Peyer's patch (tissue), 4 donors: Measurements from ENCODE around the gene MICAL3.

Experiments
- CTCF ChIP-seq, 6 experiments: fragments of 450-650 bp in 4 of 6; fragments of 200-600 bp in 2 of 6; sonication (generic) in 1 of 6; IDR thresholded peaks; one replicate each; pipeline ENCODE4 v1.5.1; 2017 to 2019; ENCODE audit warnings: antibody characterized with exemption in 6 of 6, mild to moderate bottlenecking in 3 of 6, moderate library complexity in 1 of 6
- POLR2A ChIP-seq, 2 donors: fragments of 450-650 bp; IDR thresholded peaks; one replicate each; pipeline ENCODE4 v1.5.1; 2017; ENCODE audit warnings: antibody characterized with exemption in 2 of 2, mild to moderate bottlenecking in 2 of 2, moderate library complexity in 2 of 2

- TF ChIP-seq CTCF (IDR thresholded peaks at IDR 0.05) (no peak), POLR2A (IDR thresholded peaks at IDR 0.05) (no peak)
Measured at GRCh38 chr22:17990147-17990546, 34.2 kb downstream of the MICAL3 start.
